Testis (tissue), 3 donors: ENCODE data around the gene SAFB2. TPM values are rescaled to one million over a fixed set of nuclear protein-coding genes. Genes with fewer than 3 reads are reported as not detected.

ENCODE experiments used
- DNase-seq: peaks from one replicate; pipeline ENCODE4 v3.0.0-alpha.2; 2019
- H3K27ac ChIP-seq, 2 donors: fragments of 200-600 bp; sonication (generic); one replicate each; pipeline ENCODE4 v1.5.1; 2019
- H3K27me3 ChIP-seq: fragments of 200-600 bp; sonication (generic); one replicate; pipeline ENCODE4 v1.5.1; 2019
- H3K36me3 ChIP-seq: fragments of 200-600 bp; sonication (generic); one replicate; pipeline ENCODE4 v1.5.1; 2017; ENCODE audit warnings: low read depth; ENCODE audit errors: missing control alignments
- H3K4me1 ChIP-seq: fragments of 200-600 bp; sonication (generic); one replicate; pipeline ENCODE4 v1.5.1; 2019
- H3K4me3 ChIP-seq, 2 donors: fragments of 200-600 bp; sonication (generic); one replicate each; pipeline ENCODE4 v1.5.1; 2017 to 2019
- H3K9me3 ChIP-seq: fragments of 200-600 bp; sonication (generic); one replicate; pipeline ENCODE4 v1.5.1; 2017
- POLR2A ChIP-seq: fragments of 450-650 bp; IDR thresholded peaks from one replicate; pipeline ENCODE4 v1.6.1; 2017; ENCODE audit warnings: antibody characterized with exemption, mild to moderate bottlenecking, moderate library complexity
- WGBS, 2 donors: methylation state at CpG; one replicate each; pipeline ENCODE4 v1.1.5; 2018; 5-methylcytosine and 5-hydroxymethylcytosine counted together
- intact Hi-C: fragments of 100-400 bp; cut with DNase I; formaldehyde crosslinking; loops from one replicate; pipeline ENCODE4 v1.15.1; 2023; ENCODE audit warnings: low total_unique reads
- polyA plus RNA-seq: library from polyadenylated mRNA; stranded (reverse); fragments of 350-450 nt; fragmentation: Illumina TruSeq; extraction: RNeasy Lipid Tissue Mini Kit (QIAGEN cat#74804); gene quantifications from one replicate; pipeline ENCODE4 v1.2.3, GENCODE V29; 2014; ENCODE audit warnings: low read depth, low replicate concordance; ENCODE audit not compliant: insufficient read depth
- total RNA-seq, 2 donors: library from RNA; depleted of rRNA; stranded (reverse); fragments of >200 nt; gene quantifications; one replicate each; pipeline ENCODE4 v1.2.3, GENCODE V29; 2016
- TF ChIP-seq, protein P1 (sequence below), 3 experiments: fragments of 450-650 bp in 2 of 3; fragments of 200-600 bp in 1 of 3; sonication (generic) in 1 of 3; IDR thresholded peaks; one replicate each; pipeline ENCODE4 v1.5.1; 2016 to 2019; ENCODE audit warnings: antibody characterized with exemption in 3 of 3, mild to moderate bottlenecking in 2 of 3, moderate library complexity in 1 of 3

Gene SAFB2
- total and polyA plus RNA-seq, 3 donors from 2014 or later, result 84.1 to 209 (median 173) TPM

DNA sequence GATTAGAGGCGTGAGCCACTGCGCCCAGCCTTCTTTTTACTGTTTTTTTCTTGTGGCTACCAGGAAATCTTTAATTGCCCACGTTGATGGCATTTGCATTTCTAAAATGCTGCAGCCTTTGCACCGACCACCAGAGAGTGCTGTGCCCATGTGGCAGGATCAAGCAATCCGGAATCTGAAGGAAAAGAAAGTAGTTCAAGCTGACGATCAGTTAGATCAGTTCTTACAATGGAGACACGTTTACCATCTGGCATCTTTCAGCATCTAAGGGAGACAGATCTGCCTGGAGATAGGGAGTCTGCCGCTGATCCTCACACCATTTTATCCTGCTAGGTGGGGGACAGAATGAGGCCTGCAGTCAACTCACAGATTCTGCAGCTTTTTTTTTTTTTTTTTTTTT lies 74.7 kb downstream of the SAFB2 start:
- WGBS, 2 donors, result 62 to 65% methylated on average over 8 of the region's 8 CpGs
- DNase-seq, result no peak
- H3K36me3 ChIP-seq, result no peaks in the 10 kb centered on the region
- H3K9me3 ChIP-seq, result no peaks in the 10 kb centered on the region
- H3K27me3 ChIP-seq, result no peaks in the 10 kb centered on the region
- no peak overlapping the region for H3K4me3 ChIP-seq
- no peaks in the 10 kb centered on the region for H3K4me1 ChIP-seq
- no peak for TF ChIP-seq POLR2A
- TF ChIP-seq, protein P1, sequence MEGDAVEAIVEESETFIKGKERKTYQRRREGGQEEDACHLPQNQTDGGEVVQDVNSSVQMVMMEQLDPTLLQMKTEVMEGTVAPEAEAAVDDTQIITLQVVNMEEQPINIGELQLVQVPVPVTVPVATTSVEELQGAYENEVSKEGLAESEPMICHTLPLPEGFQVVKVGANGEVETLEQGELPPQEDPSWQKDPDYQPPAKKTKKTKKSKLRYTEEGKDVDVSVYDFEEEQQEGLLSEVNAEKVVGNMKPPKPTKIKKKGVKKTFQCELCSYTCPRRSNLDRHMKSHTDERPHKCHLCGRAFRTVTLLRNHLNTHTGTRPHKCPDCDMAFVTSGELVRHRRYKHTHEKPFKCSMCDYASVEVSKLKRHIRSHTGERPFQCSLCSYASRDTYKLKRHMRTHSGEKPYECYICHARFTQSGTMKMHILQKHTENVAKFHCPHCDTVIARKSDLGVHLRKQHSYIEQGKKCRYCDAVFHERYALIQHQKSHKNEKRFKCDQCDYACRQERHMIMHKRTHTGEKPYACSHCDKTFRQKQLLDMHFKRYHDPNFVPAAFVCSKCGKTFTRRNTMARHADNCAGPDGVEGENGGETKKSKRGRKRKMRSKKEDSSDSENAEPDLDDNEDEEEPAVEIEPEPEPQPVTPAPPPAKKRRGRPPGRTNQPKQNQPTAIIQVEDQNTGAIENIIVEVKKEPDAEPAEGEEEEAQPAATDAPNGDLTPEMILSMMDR (IDR thresholded peaks at IDR 0.05), result peak in 2 of 3 experiments; percentile 4 to 25
- intact Hi-C loops, result no loop called here
- no peak overlapping the region for H3K27ac ChIP-seq

DNA sequence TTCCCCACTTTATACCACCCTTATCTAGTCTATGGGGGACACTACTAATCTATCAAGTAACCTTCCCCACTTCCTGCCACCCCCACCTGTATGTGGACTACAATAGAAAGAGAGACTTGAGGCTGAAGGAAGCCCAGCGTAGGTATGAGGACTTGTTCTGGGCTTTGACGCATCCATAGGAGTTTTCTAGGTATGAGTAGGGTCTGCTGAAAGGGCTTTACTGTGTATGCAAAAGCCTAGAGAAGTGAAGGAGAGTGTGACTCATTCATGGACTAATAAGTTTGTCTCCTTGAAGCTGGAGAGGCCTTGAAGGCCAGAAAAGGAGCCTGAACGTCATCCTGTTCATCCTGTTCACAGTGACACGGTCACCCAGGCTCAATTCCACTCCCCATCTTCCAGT lies 76.6 kb downstream of the SAFB2 start:
- no peak for TF ChIP-seq POLR2A
- TF ChIP-seq, protein P1 (IDR thresholded peaks at IDR 0.05), result no peak
- Histone ChIP-seq H3K4me3 (no peak overlapping the region), H3K27ac (no peak overlapping the region), H3K27me3 (no peaks in the 10 kb centered on the region), H3K4me1 (no peaks in the 10 kb centered on the region), H3K36me3 (no peaks in the 10 kb centered on the region), H3K9me3 (no peaks in the 10 kb centered on the region)
- WGBS, 2 donors, result 81 to 86% methylated on average over 4 of the region's 4 CpGs
- DNase-seq, result no peak
- intact Hi-C loops, result no loop called here

- WGBS, 2 donors, result 91 to 94% methylated on average over 5 of the region's 5 CpGs
- Histone ChIP-seq H3K9me3 (no peaks in the 10 kb centered on the region), H3K27me3 (no peaks in the 10 kb centered on the region), H3K36me3 (no peaks in the 10 kb centered on the region), H3K4me3 (no peak overlapping the region), H3K27ac (no peak overlapping the region), H3K4me1 (no peaks in the 10 kb centered on the region)
- no peak for DNase-seq
- intact Hi-C loops, result no loop called here
- no peak for TF ChIP-seq POLR2A
- TF ChIP-seq, protein P1 (IDR thresholded peaks at IDR 0.05), result no peak
Measured at GRCh38 chr19:5545051-5545450, 77.5 kb downstream of the SAFB2 start.

DNA sequence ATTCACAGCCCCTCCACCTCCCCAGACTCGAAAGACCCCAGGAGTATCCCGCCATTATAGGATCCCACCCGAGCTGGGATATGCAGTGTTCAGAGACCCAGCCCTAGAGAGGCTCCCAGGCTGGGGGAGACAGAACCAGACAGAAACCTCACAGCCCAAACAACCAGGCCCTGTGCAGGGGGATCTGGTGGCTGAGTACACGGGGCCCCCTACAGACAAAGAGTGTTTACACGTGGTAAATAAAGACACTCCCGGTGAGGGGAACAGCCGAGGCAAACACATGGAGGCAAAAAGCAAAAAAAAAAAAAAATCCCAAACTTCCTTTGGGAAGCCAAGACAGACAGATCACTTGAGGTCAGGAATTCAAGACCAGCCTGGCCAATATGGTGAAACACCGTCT lies 79.9 kb downstream of the SAFB2 start:
- Histone ChIP-seq H3K4me3 (no peak overlapping the region), H3K4me1 (no peaks in the 10 kb centered on the region), H3K36me3 (no peaks in the 10 kb centered on the region), H3K27me3 (no peaks in the 10 kb centered on the region), H3K27ac (no peak overlapping the region), H3K9me3 (no peaks in the 10 kb centered on the region)
- intact Hi-C loops, result no loop called here
- 55 to 66% methylated on average over 8 of the region's 8 CpGs for WGBS, 2 donors
- no peak for TF ChIP-seq POLR2A
- TF ChIP-seq, protein P1 (IDR thresholded peaks at IDR 0.05), result no peak
- no peak for DNase-seq

- intact Hi-C loops, result no loop called here
Measured at GRCh38 chr19:5541456-5541855, 81.1 kb downstream of the SAFB2 start.

More at GRCh38 chr19:5541456-5541855, 81.1 kb downstream of the SAFB2 start:
- TF ChIP-seq, protein P1 (IDR thresholded peaks at IDR 0.05), result no peak
- TF ChIP-seq POLR2A, result no peak
- no peaks in the 10 kb centered on the region for H3K36me3 ChIP-seq
- no peaks in the 10 kb centered on the region for H3K27me3 ChIP-seq
- no peaks in the 10 kb centered on the region for H3K4me1 ChIP-seq
- WGBS, 2 donors, result 80 to 83% methylated on average over 4 to 7 of the region's 7 CpGs
- no peak for DNase-seq
- no peak overlapping the region for H3K27ac ChIP-seq
- no peak overlapping the region for H3K4me3 ChIP-seq
- H3K9me3 ChIP-seq, result no peaks in the 10 kb centered on the region
